Measurements from ENCODE around the gene NADK.

The NADK gene

DNA sequence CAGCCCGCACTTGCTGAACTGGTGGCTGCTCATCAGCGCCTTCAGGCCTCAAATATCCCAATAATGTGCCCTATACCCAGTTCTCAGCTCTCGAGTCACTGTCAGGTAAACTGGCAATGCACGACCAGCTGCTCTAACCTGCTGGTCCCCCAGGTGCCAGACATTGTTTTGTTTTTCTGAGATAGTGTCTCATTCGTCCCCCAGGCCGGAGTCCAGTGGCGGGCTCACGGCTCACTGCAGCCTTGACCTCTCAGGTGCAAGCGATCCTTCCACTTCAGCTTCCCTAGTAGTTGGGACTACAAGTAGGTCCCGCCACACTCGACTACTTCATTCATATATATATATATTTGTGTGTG is 1.0 kb upstream of the NADK start:
- H3K4me1 Mint-ChIP-seq: peaks cover 76% of the 10 kb centered on the region
- H3K27me3 Mint-ChIP-seq: no peaks in the 10 kb centered on the region
- peak overlapping the region; percentile 95 for H3K27ac Mint-ChIP-seq
- H3K9me3 Mint-ChIP-seq: no peaks in the 10 kb centered on the region
- peak overlapping the region; percentile 72 for H3K4me3 Mint-ChIP-seq
- no peaks in the 10 kb centered on the region for H3K36me3 Mint-ChIP-seq
- ATAC-seq: no peak

DNA sequence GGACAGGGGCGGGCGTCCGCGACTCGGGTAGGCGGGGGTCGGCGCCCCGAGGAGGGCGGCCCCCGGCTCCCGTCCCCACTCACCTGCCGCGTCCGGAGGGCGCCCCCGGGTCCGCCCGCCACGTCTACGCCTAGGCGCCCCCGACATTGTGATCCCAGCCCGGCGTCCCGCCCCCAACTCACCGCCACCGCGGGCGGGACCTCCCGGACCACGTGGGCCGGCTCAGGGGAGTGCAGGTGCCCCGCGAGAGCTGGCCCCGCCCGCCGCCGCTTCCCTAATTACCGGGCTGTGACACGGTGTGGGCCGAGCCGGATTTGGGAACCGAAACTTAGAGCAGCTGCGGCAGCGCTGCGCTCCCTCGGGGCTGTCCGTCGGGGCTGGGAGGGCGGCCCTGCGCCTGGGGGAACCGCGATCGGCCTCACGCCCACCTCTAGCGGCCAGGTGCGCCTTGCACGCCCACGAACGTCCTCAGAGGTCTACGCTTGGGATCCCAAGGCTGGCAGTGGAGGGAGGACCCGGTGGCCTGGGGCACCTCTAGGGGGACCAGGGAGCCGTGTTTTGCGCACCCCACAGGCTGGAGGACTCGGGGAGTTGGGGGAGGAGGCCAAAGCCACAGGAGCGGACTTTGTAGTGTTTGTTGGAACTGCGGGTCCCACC is 521 bp upstream of the NADK start:
- peak overlapping the region; percentile 72 for H3K4me3 Mint-ChIP-seq
- peaks cover 76% of the 10 kb centered on the region for H3K4me1 Mint-ChIP-seq
- peak; percentile 88 for ATAC-seq
- peak overlapping the region; percentile 95 for H3K27ac Mint-ChIP-seq
- H3K9me3 Mint-ChIP-seq: no peaks in the 10 kb centered on the region
- H3K27me3 Mint-ChIP-seq: no peaks in the 10 kb centered on the region
- no peaks in the 10 kb centered on the region for H3K36me3 Mint-ChIP-seq

DNA sequence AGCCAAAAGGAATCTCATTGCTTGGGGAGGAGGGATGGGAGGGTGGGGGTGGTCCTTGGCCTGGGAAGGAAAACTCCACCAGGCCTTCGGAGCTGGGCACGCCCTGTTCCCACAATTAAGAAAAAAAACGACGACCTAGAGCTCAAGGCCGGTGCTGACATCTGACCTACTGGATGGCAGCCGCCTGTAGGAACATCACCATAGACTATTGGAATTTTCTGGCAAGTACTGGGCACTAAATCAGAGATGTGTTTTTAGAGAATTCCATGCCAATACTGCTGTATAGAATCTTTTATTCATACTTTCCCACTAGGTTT is 729 bp downstream of the NADK start:
- Mint-ChIP-seq H3K4me3 (peak overlapping the region; percentile 81), H3K9me3 (no peaks in the 10 kb centered on the region), H3K36me3 (no peaks in the 10 kb centered on the region), H3K4me1 (peaks cover 64% of the 10 kb centered on the region), H3K27ac (peak overlapping the region; percentile 78), H3K27me3 (no peaks in the 10 kb centered on the region)
- no peak for ATAC-seq

DNA sequence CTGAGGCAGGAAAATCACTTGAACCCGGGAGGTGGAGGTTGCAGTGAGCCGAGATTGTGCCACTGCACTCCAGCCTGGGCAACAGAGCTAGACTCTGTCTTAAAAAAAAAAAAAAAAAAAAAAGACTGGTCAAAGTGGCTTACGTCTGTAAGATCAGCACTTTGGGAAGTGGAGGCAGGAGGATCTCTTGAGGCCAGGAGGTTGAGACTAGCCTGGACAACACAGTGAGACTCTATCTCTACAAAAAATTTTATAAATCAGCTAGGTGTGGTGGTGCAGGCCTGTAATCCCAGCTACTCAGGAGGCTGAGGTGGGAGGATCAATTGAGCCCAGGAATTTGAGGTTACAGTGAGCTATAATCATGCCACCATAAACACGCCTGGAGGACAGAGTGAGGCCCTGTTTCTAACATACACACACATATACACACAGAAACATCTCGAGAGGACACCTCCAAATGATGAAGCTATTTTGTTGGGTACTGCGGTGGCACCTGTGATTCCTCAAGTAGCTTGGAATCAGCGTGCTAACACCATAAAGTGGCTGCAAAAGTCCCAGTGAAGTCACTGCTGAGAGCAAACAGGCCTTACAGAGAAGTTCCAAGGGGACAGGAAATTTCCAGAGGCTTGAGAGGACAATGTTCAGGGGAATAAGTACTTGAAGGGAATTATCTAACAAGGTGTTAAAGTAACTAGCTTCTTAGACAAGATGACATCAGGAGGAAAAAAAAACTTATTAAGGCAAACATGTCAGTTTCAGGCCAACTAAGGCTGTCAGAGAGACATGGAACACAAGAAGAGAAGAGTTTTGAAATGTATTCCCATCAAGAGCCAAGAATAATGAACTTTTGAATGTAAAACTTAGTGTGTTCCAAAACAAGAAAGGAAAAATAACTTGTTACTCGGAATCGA is 1.3 kb downstream of the NADK start:
- peaks cover 61% of the 10 kb centered on the region for H3K4me1 Mint-ChIP-seq
- H3K27ac Mint-ChIP-seq: peak overlapping the region; percentile 78
- peaks cover 5% of the 10 kb centered on the region for H3K36me3 Mint-ChIP-seq
- H3K27me3 Mint-ChIP-seq: no peaks in the 10 kb centered on the region
- ATAC-seq: no peak
- peak overlapping the region; percentile 81 for H3K4me3 Mint-ChIP-seq
- H3K9me3 Mint-ChIP-seq: no peaks in the 10 kb centered on the region

DNA sequence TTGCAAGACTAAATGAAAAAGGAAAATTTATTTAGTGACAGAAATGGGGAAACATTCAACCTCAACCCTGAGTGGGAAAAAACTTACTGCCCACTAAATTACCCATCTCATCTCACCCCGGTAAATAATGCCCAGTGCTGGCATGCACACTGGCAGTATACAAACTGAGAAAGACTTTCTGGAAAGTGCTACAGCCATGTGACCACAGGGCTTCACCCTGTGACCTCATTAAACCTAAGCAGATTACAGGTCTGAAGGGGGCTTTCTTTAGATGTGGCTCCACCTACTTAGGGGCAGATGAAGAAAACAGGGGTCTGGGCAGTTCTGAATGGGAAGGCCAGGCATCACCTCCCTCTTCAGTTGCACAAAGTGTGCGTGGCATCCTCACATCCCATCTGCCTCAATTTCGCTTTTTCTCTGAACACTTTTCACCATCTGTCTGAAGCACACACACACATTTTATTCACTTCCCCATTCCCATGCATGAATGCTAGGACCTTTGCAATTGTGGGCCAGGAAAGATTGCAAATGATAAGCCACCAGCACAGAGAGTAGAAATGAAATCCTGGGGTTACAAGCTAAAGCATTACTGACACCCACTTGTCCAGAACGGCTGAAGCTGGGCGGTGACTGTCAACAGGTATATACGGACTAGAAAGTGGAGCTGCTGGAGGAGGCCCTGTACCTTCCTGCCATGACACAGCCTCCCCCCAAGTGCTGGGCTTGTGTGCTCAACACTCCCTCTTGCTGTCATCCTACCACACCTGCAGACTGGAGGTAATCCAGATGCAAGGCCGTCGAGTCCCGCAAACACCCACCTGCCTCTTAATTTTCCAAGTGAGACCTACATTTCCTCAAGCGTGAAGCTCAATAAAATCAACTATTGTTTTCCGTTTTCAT is 2.7 kb downstream of the NADK start:
- peak overlapping the region; percentile 81 for H3K4me3 Mint-ChIP-seq
- H3K27ac Mint-ChIP-seq: peak overlapping the region; percentile 78

DNA sequence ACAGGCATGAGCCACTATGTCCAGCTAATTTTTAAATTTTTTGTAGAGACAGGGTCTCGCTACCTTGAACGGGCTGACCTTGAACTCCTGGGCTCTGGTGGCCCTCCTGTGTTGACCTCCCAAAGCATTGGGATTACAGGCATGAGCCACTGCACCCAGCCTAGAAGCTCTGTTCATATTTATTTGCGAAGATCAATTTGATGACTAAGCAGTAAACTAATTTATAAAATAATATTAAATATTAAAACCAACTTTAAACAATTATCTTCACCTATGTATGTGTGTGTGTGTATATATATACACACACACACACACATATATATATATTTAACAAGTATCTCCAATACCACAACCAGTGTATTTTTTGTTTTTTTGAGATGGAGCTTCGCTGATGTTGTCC is 4.4 kb downstream of the NADK start:
- peaks cover 26% of the 10 kb centered on the region for H3K36me3 Mint-ChIP-seq
- H3K27me3 Mint-ChIP-seq: no peaks in the 10 kb centered on the region
- ATAC-seq: no peak
- H3K9me3 Mint-ChIP-seq: no peaks in the 10 kb centered on the region
- H3K27ac Mint-ChIP-seq: peak overlapping the region; percentile 78
- no peak overlapping the region for H3K4me3 Mint-ChIP-seq
- peaks cover 30% of the 10 kb centered on the region for H3K4me1 Mint-ChIP-seq

More for the DNA sequence above, 2.7 kb downstream of the NADK start:
- ATAC-seq: no peak
- Mint-ChIP-seq H3K27me3 (no peaks in the 10 kb centered on the region), H3K4me1 (peaks cover 47% of the 10 kb centered on the region), H3K9me3 (no peaks in the 10 kb centered on the region), H3K36me3 (peaks cover 14% of the 10 kb centered on the region)

DNA sequence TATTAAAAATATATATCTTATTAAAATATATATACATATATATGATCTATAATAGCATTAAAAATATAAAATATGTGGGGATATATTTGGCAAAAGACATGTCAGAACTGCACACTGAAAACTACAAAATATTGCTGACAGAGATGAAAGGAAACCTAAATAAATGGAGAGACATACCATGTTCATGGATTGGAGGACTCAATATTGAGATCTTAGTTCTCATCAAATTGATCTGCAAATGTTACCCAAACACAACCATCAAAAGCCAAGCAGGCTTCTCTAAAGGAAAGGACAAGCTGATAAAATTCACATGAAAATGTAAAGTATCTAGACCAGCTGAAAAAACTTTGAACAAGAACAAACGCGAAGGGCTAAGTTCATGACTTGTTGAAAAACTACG is 7.2 kb downstream of the NADK start:
- Mint-ChIP-seq H3K27me3 (no peaks in the 10 kb centered on the region), H3K36me3 (peaks cover 34% of the 10 kb centered on the region)

DNA sequence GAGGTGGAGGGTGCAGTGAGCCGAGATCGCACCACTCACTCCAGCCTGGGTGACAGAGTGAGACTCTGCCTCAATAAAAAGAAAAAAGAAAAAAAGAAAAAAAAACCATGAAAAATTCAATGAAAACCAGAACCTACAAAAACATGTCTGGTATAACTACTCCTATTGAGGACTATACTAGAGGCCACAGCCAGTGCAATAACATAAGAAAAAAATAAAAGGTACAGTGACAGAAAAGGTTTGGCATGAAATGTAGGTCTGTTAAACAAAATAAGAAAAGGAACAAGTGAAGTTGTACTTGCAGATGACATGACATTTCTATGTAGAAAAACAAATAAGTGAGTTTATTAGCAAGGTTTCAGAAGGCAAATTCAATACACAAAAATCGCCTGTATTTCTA is 8.2 kb downstream of the NADK start:
- ATAC-seq: no peak
- Mint-ChIP-seq H3K4me3 (no peak overlapping the region), H3K27me3 (no peaks in the 10 kb centered on the region), H3K36me3 (peaks cover 34% of the 10 kb centered on the region), H3K4me1 (peaks cover 9% of the 10 kb centered on the region), H3K27ac (no peak overlapping the region), H3K9me3 (no peaks in the 10 kb centered on the region)

More for the DNA sequence above, 7.2 kb downstream of the NADK start:
- Mint-ChIP-seq H3K4me1 (peaks cover 19% of the 10 kb centered on the region), H3K4me3 (no peak overlapping the region), H3K27ac (no peak overlapping the region), H3K9me3 (no peaks in the 10 kb centered on the region)
- ATAC-seq: no peak

DNA sequence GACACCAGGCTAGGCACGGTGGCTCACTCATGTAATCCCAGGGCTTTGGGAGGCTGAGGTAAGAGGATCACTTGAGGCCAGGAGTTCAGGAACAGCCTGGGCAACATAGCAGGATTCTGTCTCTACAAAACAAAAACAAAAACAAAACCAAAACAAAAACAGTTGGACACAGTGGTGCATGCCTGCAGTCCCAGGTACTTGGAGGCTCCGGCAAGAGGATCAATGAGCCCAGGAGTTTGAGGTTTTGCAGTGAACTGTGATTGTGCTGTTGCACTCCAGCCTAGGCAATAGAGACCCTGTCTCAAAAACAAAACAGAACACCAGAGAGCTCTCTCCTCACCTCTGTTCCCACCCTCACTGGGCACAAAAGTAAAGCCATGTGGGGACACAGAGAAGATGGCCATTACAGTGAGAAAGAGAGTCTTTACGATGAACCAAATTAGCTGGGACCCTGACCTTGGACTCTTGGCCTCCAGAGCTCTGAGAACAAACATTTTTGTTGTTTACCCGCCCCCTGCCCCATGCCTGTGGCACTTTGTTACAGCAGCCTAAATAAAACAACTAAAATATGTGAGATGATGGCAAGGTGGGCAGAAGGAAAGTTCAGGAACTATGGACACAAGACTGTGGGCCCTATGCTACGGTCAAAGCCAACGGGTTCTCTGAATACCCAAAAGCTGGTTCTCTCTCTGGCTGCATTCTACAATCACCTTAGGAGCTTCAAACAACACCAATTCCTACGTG is 9.8 kb downstream of the NADK start:
- H3K27me3 Mint-ChIP-seq: no peaks in the 10 kb centered on the region
- peaks cover 14% of the 10 kb centered on the region for H3K4me1 Mint-ChIP-seq
- ATAC-seq: no peak
- H3K27ac Mint-ChIP-seq: no peak overlapping the region
- no peak overlapping the region for H3K4me3 Mint-ChIP-seq
- H3K36me3 Mint-ChIP-seq: peaks cover 43% of the 10 kb centered on the region
- H3K9me3 Mint-ChIP-seq: no peaks in the 10 kb centered on the region

DNA sequence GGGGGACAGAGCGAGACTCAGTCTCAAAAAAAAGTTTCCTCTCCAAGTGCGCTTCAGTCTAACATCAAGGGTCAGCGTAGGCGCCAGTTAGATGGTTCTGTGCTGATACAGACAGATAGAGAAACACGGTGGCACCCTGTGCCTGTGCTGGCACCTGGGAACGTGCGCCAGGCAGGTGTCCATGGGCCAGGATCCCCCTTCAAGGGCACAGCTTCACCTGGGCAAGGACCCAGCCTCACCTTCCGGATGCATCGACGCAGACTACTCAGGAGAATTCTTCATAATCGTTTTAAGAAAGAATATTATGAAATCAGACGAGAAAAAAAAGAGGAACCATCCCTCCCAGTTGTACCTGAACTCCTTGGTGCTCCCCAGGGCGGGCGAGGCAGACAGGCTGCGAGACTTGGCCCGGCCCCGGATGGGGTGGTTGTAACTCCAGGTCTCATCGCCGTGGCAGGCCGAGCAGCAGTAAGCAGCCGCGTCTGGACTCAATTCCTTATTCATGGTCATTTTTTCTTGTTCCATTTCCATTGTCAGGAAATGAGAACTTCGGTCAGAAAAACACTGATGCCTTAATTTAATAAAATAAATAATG is 13.3 kb downstream of the NADK start:
- Mint-ChIP-seq H3K27me3 (no peaks in the 10 kb centered on the region), H3K27ac (no peak overlapping the region), H3K4me3 (no peak overlapping the region), H3K9me3 (no peaks in the 10 kb centered on the region), H3K36me3 (peaks cover 49% of the 10 kb centered on the region), H3K4me1 (peaks cover 20% of the 10 kb centered on the region)
- no peak for ATAC-seq

DNA sequence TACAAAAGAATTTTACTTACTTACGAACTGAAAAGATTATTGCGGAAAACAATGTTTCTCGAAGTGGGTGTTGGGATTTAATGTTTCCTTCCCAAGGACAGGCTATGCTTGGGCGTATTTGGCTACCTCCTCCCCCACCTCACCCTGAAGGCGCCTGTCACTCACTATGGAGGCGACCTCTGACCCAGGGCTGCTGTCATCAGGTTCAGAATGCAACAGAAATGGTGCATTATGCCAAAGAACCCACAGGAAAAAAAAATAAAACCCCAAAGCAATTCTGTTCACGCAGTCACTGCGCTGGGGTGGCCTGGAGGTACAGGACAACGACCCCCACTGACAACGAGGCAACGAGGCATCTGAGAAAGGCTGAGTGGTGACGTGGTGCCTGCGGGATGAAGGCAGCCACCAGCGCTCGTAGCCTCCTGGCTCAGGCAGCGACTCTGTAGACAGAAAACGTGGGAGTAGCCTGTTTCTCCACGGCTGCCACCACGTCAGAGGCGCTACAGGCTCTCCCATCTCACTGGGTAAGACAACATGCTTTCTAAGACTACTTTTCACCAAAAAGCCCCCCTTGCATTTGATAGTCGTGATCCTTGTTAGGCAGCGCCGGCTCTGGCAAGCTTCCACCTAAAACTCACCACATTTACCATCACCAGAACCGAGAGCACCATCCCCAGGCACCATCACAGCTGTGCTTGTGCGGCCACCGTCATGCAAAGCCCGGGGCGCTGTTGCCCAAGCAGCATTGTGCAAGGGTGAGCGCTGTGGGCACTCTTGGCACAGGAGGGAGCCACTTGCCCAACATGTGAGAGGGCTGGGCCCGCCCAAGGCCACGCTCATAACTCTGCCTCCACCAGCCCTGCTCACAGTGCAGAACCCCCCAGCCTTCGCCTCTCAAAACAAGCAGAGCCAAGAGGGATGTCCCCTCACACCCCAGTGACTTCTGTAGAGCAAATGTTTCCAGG is 14.3 kb downstream of the NADK start:
- no peak for ATAC-seq
- Mint-ChIP-seq H3K9me3 (no peaks in the 10 kb centered on the region), H3K4me1 (peaks cover 26% of the 10 kb centered on the region), H3K36me3 (peaks cover 52% of the 10 kb centered on the region), H3K27ac (no peak overlapping the region), H3K27me3 (no peaks in the 10 kb centered on the region), H3K4me3 (no peak overlapping the region)

DNA sequence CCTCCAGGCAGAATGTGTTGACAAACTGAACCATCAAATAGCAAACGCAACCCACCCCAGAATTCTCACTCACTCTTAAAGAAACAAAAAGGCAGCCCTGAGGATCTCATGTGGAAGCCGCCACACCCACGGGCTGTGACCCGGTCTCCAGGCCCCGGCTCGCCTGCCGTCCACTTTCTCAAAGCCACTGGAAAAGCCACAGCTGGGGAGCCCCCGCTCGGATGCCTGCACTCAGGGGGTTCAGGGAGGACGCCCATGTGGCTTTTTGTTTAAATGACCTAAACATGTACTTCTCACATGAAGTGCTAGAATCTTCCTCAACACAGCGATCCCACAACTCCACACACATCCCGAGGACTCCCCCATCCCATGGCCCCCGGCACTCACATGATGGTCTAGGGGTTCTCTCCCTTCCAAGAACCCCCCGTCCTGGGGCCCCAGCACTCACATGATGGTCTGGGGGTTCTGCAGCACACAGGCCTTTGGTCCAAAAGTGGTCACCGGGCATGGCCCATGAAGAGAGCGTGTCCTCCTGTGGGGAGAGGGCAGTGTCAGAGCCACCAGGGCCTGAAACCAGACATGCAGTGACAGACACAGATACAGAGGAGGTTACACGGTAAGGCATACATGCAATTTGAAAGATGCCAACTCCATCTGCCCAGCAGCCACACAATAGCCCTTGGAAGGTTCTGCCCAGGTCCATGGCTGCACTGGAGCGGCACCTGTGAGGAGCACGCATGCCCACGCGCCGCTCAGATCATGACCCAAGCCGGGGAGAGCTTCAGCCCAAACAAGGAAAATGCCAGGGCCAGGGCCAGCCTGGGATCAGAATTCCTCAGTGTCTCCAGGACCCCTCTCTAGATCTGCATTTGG is 16.5 kb downstream of the NADK start:
- ATAC-seq: no peak
- H3K27ac Mint-ChIP-seq: peak overlapping the region; percentile 66
- H3K4me1 Mint-ChIP-seq: peaks cover 27% of the 10 kb centered on the region
- no peaks in the 10 kb centered on the region for H3K27me3 Mint-ChIP-seq
- no peak overlapping the region for H3K4me3 Mint-ChIP-seq
- H3K9me3 Mint-ChIP-seq: no peaks in the 10 kb centered on the region
- H3K36me3 Mint-ChIP-seq: peaks cover 58% of the 10 kb centered on the region

DNA sequence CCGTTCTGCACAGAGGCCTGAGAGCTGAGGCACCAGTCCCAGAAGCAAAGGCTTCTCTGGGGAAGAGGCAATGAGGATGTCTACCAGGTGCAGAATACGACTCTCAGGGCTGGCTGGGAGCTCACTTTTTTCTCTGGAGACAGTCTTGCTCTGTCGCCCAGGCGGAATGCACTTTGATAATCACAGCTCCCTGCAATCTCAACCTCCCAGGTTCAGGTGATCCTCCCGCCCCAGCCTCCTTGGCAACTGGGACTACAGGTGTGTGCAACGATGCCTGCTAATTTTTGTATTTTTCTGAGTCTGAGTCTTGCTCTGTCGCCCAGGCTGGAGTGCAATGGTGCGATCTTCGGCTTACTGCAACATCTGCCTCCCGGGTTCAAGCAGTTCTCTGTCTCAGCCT is 17.6 kb downstream of the NADK start:
- Mint-ChIP-seq H3K9me3 (no peaks in the 10 kb centered on the region), H3K36me3 (peaks cover 58% of the 10 kb centered on the region), H3K27ac (no peak overlapping the region), H3K4me3 (no peak overlapping the region), H3K4me1 (peaks cover 27% of the 10 kb centered on the region), H3K27me3 (no peaks in the 10 kb centered on the region)
- no peak for ATAC-seq

Data from stimulated activated memory B cell treated with anti-CD40 and anti-IgM and Interleukin-4, amounts not matched to agents 10 μg/mL and 1 μg/mL and 100 μg/mL, for 72 hours (primary cell).